OCI-LY1 (cell line): ENCODE results near the gene GPI.

Source experiments
- H2AFZ ChIP-seq: fragments of 200-600 bp; sonication (generic), shearing (Covaris generic); 2 replicates; pipeline ENCODE4 v1.6.0; 2014; ENCODE audit warnings: antibody characterized with exemption, mild to moderate bottlenecking, low read length
- H3F3A ChIP-seq: fragments of 200-600 bp; sonication (generic), shearing (Covaris generic); 2 replicates; pipeline ENCODE4 v1.6.0; 2014; ENCODE audit warnings: mild to moderate bottlenecking, antibody characterized with exemption, low read length, moderate library complexity; ENCODE audit not compliant: insufficient read depth
- H3K27ac ChIP-seq: fragments of 200-600 bp; sonication (generic); 2 replicates; pipeline ENCODE4 v1.5.1; 2014; ENCODE audit warnings: low read length, mixed run types, mild to moderate bottlenecking, low read depth; ENCODE audit not compliant: poor library complexity, severe bottlenecking
- H3K27me3 ChIP-seq: fragments of 200-600 bp; sonication (generic); 2 replicates; pipeline ENCODE4 v1.6.0; 2014; ENCODE audit warnings: antibody characterized with exemption, mild to moderate bottlenecking, low read length, moderate library complexity; ENCODE audit not compliant: insufficient read depth
- H3K36me3 ChIP-seq: fragments of 200-600 bp; sonication (generic); 2 replicates; pipeline ENCODE4 v1.6.1; 2014; ENCODE audit warnings: mild to moderate bottlenecking, antibody characterized with exemption, low read length, moderate library complexity, mixed read lengths; ENCODE audit not compliant: insufficient read depth
- H3K4me1 ChIP-seq: fragments of 200-600 bp; sonication (generic); 2 replicates; pipeline ENCODE4 v1.5.1; 2014; ENCODE audit warnings: mild to moderate bottlenecking, low read length, moderate library complexity; ENCODE audit not compliant: insufficient read depth, severe bottlenecking
- H3K4me2 ChIP-seq: fragments of 200-600 bp; sonication (generic), shearing (Covaris generic); 2 replicates; pipeline ENCODE4 v1.6.1; 2014; ENCODE audit warnings: low read length
- H3K4me3 ChIP-seq: fragments of 200-600 bp; sonication (generic); 2 replicates; pipeline ENCODE4 v1.5.1; 2014; ENCODE audit warnings: low read length, low read depth, mild to moderate bottlenecking, mixed read lengths; ENCODE audit not compliant: poor library complexity, severe bottlenecking
- H3K79me2 ChIP-seq: fragments of 200-600 bp; shearing (Covaris generic); 2 replicates; pipeline ENCODE4 v1.6.1; 2016; ENCODE audit warnings: mixed run types, low read length, mixed read lengths; ENCODE audit not compliant: insufficient read depth
- H3K9ac ChIP-seq: fragments of 200-600 bp; sonication (generic), shearing (Covaris generic); 2 replicates; pipeline ENCODE4 v1.6.1; 2014; ENCODE audit warnings: mild to moderate bottlenecking, low read length, mixed read lengths
- H3K9me2 ChIP-seq: fragments of 200-600 bp; sonication (generic), shearing (Covaris generic); 2 replicates; pipeline ENCODE4 v1.6.1; 2014; ENCODE audit warnings: low read depth, mild to moderate bottlenecking, low read length, mixed read lengths
- H3K9me3 ChIP-seq: fragments of 200-600 bp; shearing (Covaris generic); 2 replicates; pipeline ENCODE4 v1.6.1; 2014; ENCODE audit warnings: low read length, mixed read lengths
- H4K20me1 ChIP-seq: fragments of 200-600 bp; sonication (generic), shearing (Covaris generic); 2 replicates; pipeline ENCODE4 v1.6.0; 2016; ENCODE audit warnings: mild to moderate bottlenecking, low read length; ENCODE audit not compliant: insufficient read depth
- EZH2 ChIP-seq: fragments of 200-600 bp; sonication (generic), shearing (Covaris generic); IDR thresholded peaks from 2 replicates; pipeline ENCODE4 v1.8.0; 2017; ENCODE audit warnings: borderline replicate concordance, mixed run types, mild to moderate bottlenecking, antibody characterized with exemption, low read length, moderate library complexity, mixed read lengths
- TF ChIP-seq, protein P1 (sequence below): fragments of 200-600 bp; sonication (generic), shearing (Covaris generic); IDR thresholded peaks from 2 replicates; pipeline ENCODE4 v1.5.1; 2017; ENCODE audit warnings: mild to moderate bottlenecking, antibody characterized with exemption, low read length, moderate library complexity, mixed read lengths

The GPI gene

DNA sequence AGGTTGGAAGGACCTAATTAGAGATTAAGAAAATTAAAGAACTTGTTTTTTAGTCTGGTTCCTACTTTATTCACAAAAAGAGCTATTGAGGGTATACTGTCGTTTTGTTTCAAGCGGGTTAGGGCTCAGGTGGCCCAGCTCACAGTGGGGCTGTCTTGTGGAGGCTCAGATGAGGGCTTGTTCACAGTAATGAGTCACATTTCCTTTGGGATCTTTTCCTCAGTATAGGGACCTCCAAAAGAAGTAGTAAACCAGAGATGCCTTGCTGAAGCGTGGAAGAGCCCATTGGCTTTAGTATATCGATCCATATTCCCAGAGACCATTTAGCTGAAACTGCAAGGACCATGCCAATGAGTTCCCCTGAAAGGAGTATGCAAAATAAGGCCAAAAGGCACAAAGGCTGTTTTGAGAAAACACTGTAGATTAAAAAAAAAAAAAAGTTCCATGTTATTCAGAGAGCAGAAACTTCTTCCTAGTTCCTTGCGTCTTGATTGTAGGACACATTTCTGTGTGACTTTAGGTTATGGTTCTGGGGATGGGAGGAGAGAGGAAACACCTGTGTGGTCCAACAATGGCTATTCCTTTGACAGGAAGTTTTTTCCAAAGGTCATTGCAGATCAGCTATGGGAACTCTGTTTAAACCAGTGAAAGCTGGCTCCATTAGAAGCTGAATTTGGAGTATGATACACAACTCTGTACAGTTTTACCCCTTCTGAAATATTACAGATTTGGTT, 32.8 kb upstream of the GPI start:
- TF ChIP-seq, protein P1, sequence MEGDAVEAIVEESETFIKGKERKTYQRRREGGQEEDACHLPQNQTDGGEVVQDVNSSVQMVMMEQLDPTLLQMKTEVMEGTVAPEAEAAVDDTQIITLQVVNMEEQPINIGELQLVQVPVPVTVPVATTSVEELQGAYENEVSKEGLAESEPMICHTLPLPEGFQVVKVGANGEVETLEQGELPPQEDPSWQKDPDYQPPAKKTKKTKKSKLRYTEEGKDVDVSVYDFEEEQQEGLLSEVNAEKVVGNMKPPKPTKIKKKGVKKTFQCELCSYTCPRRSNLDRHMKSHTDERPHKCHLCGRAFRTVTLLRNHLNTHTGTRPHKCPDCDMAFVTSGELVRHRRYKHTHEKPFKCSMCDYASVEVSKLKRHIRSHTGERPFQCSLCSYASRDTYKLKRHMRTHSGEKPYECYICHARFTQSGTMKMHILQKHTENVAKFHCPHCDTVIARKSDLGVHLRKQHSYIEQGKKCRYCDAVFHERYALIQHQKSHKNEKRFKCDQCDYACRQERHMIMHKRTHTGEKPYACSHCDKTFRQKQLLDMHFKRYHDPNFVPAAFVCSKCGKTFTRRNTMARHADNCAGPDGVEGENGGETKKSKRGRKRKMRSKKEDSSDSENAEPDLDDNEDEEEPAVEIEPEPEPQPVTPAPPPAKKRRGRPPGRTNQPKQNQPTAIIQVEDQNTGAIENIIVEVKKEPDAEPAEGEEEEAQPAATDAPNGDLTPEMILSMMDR: no peak
- no peak for TF ChIP-seq EZH2
- Histone ChIP-seq H3K4me3 (no peak overlapping the region), H3K36me3 (peaks cover 10% of the 10 kb centered on the region), H3K9me2 (no peaks in the 10 kb centered on the region), H3F3A (no peaks in the 10 kb centered on the region), H2AFZ (no peak overlapping the region), H3K9ac (no peak overlapping the region), H3K27me3 (no peaks in the 10 kb centered on the region), H3K4me2 (no peak overlapping the region), H4K20me1 (no peaks in the 10 kb centered on the region), H3K4me1 (no peaks in the 10 kb centered on the region), H3K9me3 (no peaks in the 10 kb centered on the region), H3K27ac (no peak overlapping the region), H3K79me2 (no peaks in the 10 kb centered on the region)

GRCh38 chr19:34335914-34336313, 29.1 kb upstream of the GPI start:
- TF ChIP-seq, protein P1: no peak
- no peak for TF ChIP-seq EZH2
- Histone ChIP-seq H4K20me1 (no peaks in the 10 kb centered on the region), H3K9me3 (no peaks in the 10 kb centered on the region), H3K9me2 (no peaks in the 10 kb centered on the region), H3K9ac (no peak overlapping the region), H3K4me2 (no peak overlapping the region), H3K27me3 (no peaks in the 10 kb centered on the region), H3K36me3 (peaks cover 8% of the 10 kb centered on the region), H2AFZ (no peak overlapping the region), H3K4me3 (no peak overlapping the region), H3K79me2 (no peaks in the 10 kb centered on the region), H3K4me1 (no peaks in the 10 kb centered on the region), H3K27ac (no peak overlapping the region), H3F3A (no peaks in the 10 kb centered on the region)

GRCh38 chr19:34336781-34337271, 28.2 kb upstream of the GPI start:
- H3K27me3 ChIP-seq: no peaks in the 10 kb centered on the region
- no peak overlapping the region for H3K9ac ChIP-seq
- no peak overlapping the region for H3K4me2 ChIP-seq

More at GRCh38 chr19:34336781-34337271, 28.2 kb upstream of the GPI start:
- Histone ChIP-seq H3K79me2 (no peaks in the 10 kb centered on the region), H3K9me2 (no peaks in the 10 kb centered on the region), H4K20me1 (no peaks in the 10 kb centered on the region), H3F3A (no peaks in the 10 kb centered on the region), H3K27ac (no peak overlapping the region), H3K36me3 (peaks cover 9% of the 10 kb centered on the region; the same call in 1 of the 2 replicates), H3K9me3 (no peaks in the 10 kb centered on the region), H3K4me3 (no peak overlapping the region), H2AFZ (no peak overlapping the region), H3K4me1 (no peaks in the 10 kb centered on the region)
- TF ChIP-seq, protein P1: peak; percentile 71
- no peak for TF ChIP-seq EZH2
